Measurements from ENCODE around the gene ANO2. TPM values are rescaled to one million over a fixed set of nuclear protein-coding genes. Genes with fewer than 3 reads are reported as not detected.

The ANO2 gene
- total RNA-seq, 6 experiments from 2014 or later = 0.15 to 0.51 (median 0.25) TPM; not detected in 3

- no peaks in the 10 kb centered on the region for H3K4me1 Mint-ChIP-seq (ENCODE audit: low read depth)
- DNase-seq = no peak
- H3K4me3 Mint-ChIP-seq = no peak overlapping the region
- TF ChIP-seq CTCF (IDR thresholded peaks at IDR 0.05) = no peak
- H3K27ac Mint-ChIP-seq = no peak overlapping the region
- H3K36me3 Mint-ChIP-seq (ENCODE audit: low read depth) = no peaks in the 10 kb centered on the region
- H3K27me3 Mint-ChIP-seq (ENCODE audit: insufficient read depth) = peaks cover 16% of the 10 kb centered on the region
- H3K9me3 Mint-ChIP-seq = no peaks in the 10 kb centered on the region
Observed at GRCh38 chr12:5718680-5719079, 226.4 kb downstream of the ANO2 start.

GRCh38 chr12:5718073-5718472 is 227.0 kb downstream of the ANO2 start:
- H3K27me3 Mint-ChIP-seq (ENCODE audit: insufficient read depth) = peaks cover 16% of the 10 kb centered on the region
- TF ChIP-seq CTCF (IDR thresholded peaks at IDR 0.05) = no peak
- H3K9me3 Mint-ChIP-seq = no peaks in the 10 kb centered on the region
- H3K27ac Mint-ChIP-seq = no peak overlapping the region
- no peaks in the 10 kb centered on the region for H3K4me1 Mint-ChIP-seq (ENCODE audit: low read depth)
- DNase-seq = no peak
- no peaks in the 10 kb centered on the region for H3K36me3 Mint-ChIP-seq (ENCODE audit: low read depth)
- H3K4me3 Mint-ChIP-seq = no peak overlapping the region

- 0 out of 2 replicates have a peak, but pooled peaks cover 7% of the 10 kb centered on the region for H3K36me3 Mint-ChIP-seq (ENCODE audit: low read depth)
- H3K4me1 Mint-ChIP-seq (ENCODE audit: low read depth) = no peaks in the 10 kb centered on the region
- H3K4me3 Mint-ChIP-seq = no peak overlapping the region
- no peak for TF ChIP-seq CTCF (IDR thresholded peaks at IDR 0.05)
- no peak overlapping the region for H3K27ac Mint-ChIP-seq
- DNase-seq = no peak
- peaks cover 20% of the 10 kb centered on the region for H3K27me3 Mint-ChIP-seq (ENCODE audit: insufficient read depth)
- no peaks in the 10 kb centered on the region for H3K9me3 Mint-ChIP-seq
Observed at GRCh38 chr12:5716976-5717375, 228.1 kb downstream of the ANO2 start.

DNA sequence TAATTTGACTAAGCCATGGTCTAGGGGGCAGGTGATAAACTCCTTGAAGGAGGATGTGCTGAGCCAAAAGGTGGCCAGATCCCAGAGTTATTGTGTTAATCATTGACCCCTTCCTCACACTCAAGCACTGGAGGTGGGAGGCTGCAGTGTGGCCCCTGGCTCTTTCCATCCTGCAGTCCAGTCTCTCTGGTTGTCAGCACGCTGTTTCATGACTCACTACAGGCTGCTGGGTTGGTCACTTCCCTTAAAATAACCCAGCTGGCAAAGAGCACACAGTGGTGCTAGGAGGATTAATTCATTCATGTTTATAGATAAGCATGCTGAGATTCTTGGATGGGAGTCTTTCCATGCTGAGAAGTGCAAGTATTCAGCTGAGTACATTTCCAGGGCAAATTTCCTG is 228.9 kb downstream of the ANO2 start:
- no peak for TF ChIP-seq CTCF (IDR thresholded peaks at IDR 0.05)
- no peak overlapping the region for H3K27ac Mint-ChIP-seq
- no peak overlapping the region for H3K4me3 Mint-ChIP-seq
- no peaks in the 10 kb centered on the region for H3K9me3 Mint-ChIP-seq
- H3K36me3 Mint-ChIP-seq (ENCODE audit: low read depth) = 0 out of 2 replicates have a peak, but pooled peaks cover 7% of the 10 kb centered on the region
- no peak for DNase-seq
- H3K4me1 Mint-ChIP-seq (ENCODE audit: low read depth) = no peaks in the 10 kb centered on the region
- peaks cover 20% of the 10 kb centered on the region for H3K27me3 Mint-ChIP-seq (ENCODE audit: insufficient read depth)

DNA sequence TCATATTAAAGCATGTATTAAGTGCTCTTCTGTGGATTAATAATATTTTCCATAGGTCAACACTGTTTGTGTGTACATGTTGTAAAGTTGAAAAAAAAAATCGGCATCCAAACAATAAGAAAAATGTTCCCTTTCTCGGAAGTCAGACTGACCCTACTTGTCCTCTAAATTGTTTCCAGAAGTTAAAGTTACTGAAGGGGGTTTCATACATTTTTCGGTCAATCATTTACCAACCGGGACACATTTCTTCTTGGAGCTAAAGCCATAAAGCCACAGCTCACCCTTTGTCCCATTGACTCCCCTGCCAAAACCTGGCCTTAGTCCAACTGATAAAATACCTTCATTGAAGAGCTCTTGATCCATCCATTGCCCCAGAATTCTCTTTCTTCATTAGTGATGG is 230.0 kb downstream of the ANO2 start:
- TF ChIP-seq CTCF (IDR thresholded peaks at IDR 0.05) = no peak
- no peak for DNase-seq
- Mint-ChIP-seq H3K4me1 (ENCODE audit: low read depth) (peaks cover under 1% of the 10 kb centered on the region; the same call in 1 of the 2 replicates), H3K9me3 (no peaks in the 10 kb centered on the region), H3K27me3 (ENCODE audit: insufficient read depth) (peaks cover 17% of the 10 kb centered on the region), H3K27ac (no peak overlapping the region), H3K36me3 (ENCODE audit: low read depth) (0 out of 2 replicates have a peak, but pooled peaks cover 7% of the 10 kb centered on the region), H3K4me3 (no peak overlapping the region)

Measured in HFFc6 (cell line).